Mammary epithelial cell (primary cell): ENCODE results near the gene CELF5.

ENCODE experiments used
- EZH2 ChIP-seq: IDR thresholded peaks from 2 replicates; pipeline ENCODE4 v1.6.1; 2012; ENCODE audit warnings: low read length, inconsistent platforms, borderline replicate concordance
- TF ChIP-seq, protein P1 (sequence below), 2 donors: IDR thresholded peaks in 1 of 2; conservative IDR thresholded peaks in 1 of 2; 2 replicates each; pipeline ENCODE4 v1.5.1; 2011 to 2012; ENCODE audit warnings: inconsistent platforms in 2 of 2, low read length in 2 of 2, mild to moderate bottlenecking in 2 of 2, control low read depth in 1 of 2, low read depth in 1 of 2; ENCODE audit not compliant: insufficient read depth in 1 of 2; ENCODE audit errors: extremely low read depth in 1 of 2

DNA sequence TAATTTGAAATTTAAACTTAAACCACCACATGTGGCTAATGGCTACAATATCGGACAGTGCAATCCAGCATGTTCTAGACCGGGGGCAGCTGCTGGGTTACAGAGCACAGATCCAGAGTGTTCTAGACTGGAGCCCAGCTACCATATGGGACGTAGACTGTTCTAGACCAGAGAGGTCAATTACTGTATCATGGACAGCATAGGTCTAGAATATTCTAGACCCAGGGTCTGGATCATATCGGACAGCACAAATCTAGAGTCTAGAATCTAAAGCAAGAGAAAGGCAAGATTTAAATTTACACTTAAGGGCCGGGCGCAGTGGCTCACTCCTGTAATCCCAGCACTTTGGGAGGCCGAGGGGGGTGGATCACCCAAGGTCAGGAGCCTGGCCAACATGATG is 37.9 kb downstream of the CELF5 start:
- TF ChIP-seq, protein P1, sequence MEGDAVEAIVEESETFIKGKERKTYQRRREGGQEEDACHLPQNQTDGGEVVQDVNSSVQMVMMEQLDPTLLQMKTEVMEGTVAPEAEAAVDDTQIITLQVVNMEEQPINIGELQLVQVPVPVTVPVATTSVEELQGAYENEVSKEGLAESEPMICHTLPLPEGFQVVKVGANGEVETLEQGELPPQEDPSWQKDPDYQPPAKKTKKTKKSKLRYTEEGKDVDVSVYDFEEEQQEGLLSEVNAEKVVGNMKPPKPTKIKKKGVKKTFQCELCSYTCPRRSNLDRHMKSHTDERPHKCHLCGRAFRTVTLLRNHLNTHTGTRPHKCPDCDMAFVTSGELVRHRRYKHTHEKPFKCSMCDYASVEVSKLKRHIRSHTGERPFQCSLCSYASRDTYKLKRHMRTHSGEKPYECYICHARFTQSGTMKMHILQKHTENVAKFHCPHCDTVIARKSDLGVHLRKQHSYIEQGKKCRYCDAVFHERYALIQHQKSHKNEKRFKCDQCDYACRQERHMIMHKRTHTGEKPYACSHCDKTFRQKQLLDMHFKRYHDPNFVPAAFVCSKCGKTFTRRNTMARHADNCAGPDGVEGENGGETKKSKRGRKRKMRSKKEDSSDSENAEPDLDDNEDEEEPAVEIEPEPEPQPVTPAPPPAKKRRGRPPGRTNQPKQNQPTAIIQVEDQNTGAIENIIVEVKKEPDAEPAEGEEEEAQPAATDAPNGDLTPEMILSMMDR (conservative IDR thresholded peaks at IDR 0.05 in 1 of 2, IDR thresholded peaks at IDR 0.05 in 1 of 2; ENCODE audit: extremely low read depth in 1 of 2, insufficient read depth in 1 of 2, low read depth in 1 of 2, low read length in 2 of 2), result no peak
- no peak for TF ChIP-seq EZH2
